Nephron progenitor cell (in vitro differentiated cells): ENCODE data around the gene CA10.

ENCODE experiments used
- DNase-seq: peaks from one replicate; pipeline ENCODE4 v3.0.0; 2021
- H3K27ac Mint-ChIP-seq: 2 replicates; pipeline ENCODE4 v1.8.0; 2021; ENCODE audit warnings: mild to moderate bottlenecking, moderate library complexity, mixed read lengths
- H3K27me3 Mint-ChIP-seq: 2 replicates; pipeline ENCODE4 v1.8.0; 2021; ENCODE audit warnings: mild to moderate bottlenecking, low read depth, mixed read lengths; ENCODE audit not compliant: poor library complexity
- H3K36me3 Mint-ChIP-seq: 2 replicates; pipeline ENCODE4 v1.8.0; 2021; ENCODE audit warnings: low read depth, mixed read lengths
- H3K4me1 Mint-ChIP-seq: 2 replicates; pipeline ENCODE4 v1.8.0; 2021; ENCODE audit warnings: mixed read lengths
- H3K4me3 Mint-ChIP-seq: 2 replicates; pipeline ENCODE4 v1.8.0; 2021; ENCODE audit warnings: mild to moderate bottlenecking, moderate library complexity, mixed read lengths
- H3K9me3 Mint-ChIP-seq: 2 replicates; pipeline ENCODE4 v1.8.0; 2021; ENCODE audit warnings: mild to moderate bottlenecking, moderate library complexity, mixed read lengths
- TF ChIP-seq, protein P1 (sequence below): fragments of 200-600 bp; sonication (generic); IDR thresholded peaks from 2 replicates; pipeline ENCODE4 v1.5.0; 2021; ENCODE audit warnings: antibody characterized with exemption

Gene CA10

GRCh38 chr17:51817955-51818354 lies 340.6 kb downstream of the CA10 start:
- Mint-ChIP-seq H3K36me3 (no peaks in the 10 kb centered on the region), H3K27ac (no peak overlapping the region), H3K9me3 (no peaks in the 10 kb centered on the region), H3K4me3 (no peak overlapping the region), H3K27me3 (peaks cover 9% of the 10 kb centered on the region), H3K4me1 (no peaks in the 10 kb centered on the region)
- TF ChIP-seq, protein P1, sequence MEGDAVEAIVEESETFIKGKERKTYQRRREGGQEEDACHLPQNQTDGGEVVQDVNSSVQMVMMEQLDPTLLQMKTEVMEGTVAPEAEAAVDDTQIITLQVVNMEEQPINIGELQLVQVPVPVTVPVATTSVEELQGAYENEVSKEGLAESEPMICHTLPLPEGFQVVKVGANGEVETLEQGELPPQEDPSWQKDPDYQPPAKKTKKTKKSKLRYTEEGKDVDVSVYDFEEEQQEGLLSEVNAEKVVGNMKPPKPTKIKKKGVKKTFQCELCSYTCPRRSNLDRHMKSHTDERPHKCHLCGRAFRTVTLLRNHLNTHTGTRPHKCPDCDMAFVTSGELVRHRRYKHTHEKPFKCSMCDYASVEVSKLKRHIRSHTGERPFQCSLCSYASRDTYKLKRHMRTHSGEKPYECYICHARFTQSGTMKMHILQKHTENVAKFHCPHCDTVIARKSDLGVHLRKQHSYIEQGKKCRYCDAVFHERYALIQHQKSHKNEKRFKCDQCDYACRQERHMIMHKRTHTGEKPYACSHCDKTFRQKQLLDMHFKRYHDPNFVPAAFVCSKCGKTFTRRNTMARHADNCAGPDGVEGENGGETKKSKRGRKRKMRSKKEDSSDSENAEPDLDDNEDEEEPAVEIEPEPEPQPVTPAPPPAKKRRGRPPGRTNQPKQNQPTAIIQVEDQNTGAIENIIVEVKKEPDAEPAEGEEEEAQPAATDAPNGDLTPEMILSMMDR: no peak
- no peak for DNase-seq

GRCh38 chr17:51817117-51817516 lies 341.4 kb downstream of the CA10 start:
- no peak overlapping the region for H3K27ac Mint-ChIP-seq
- DNase-seq: no peak
- H3K27me3 Mint-ChIP-seq: peaks cover 9% of the 10 kb centered on the region
- H3K9me3 Mint-ChIP-seq: no peaks in the 10 kb centered on the region
- H3K36me3 Mint-ChIP-seq: no peaks in the 10 kb centered on the region
- no peaks in the 10 kb centered on the region for H3K4me1 Mint-ChIP-seq
- TF ChIP-seq, protein P1: no peak
- H3K4me3 Mint-ChIP-seq: no peak overlapping the region

- H3K4me3 Mint-ChIP-seq: no peak overlapping the region
- TF ChIP-seq, protein P1: no peak
- H3K36me3 Mint-ChIP-seq: no peaks in the 10 kb centered on the region
- H3K9me3 Mint-ChIP-seq: no peaks in the 10 kb centered on the region
- H3K27ac Mint-ChIP-seq: no peak overlapping the region
- DNase-seq: no peak
- no peaks in the 10 kb centered on the region for H3K4me1 Mint-ChIP-seq
- H3K27me3 Mint-ChIP-seq: peaks cover 5% of the 10 kb centered on the region
Observed at GRCh38 chr17:51815097-51815496, 343.4 kb downstream of the CA10 start.

DNA sequence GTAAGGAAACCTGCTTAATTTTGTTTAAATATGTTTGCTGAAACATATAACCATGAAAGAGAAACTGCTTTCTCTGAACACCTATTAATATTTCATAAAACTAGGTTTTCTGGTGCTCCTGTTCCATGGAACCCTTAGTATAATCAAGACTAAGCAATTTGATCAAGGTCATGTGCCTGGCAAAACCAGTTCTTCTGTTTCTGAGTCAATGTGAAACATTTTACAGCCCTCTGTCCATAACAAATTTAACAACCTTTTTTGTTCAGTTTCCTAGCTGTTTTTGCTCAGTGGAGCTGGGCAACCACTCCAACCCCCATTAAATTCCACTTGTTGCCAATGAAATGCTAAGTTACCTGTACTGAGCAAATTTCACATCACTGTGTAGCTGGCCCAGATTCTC lies 344.0 kb downstream of the CA10 start:
- TF ChIP-seq, protein P1: no peak
- peaks cover 3% of the 10 kb centered on the region for H3K27me3 Mint-ChIP-seq

DNA sequence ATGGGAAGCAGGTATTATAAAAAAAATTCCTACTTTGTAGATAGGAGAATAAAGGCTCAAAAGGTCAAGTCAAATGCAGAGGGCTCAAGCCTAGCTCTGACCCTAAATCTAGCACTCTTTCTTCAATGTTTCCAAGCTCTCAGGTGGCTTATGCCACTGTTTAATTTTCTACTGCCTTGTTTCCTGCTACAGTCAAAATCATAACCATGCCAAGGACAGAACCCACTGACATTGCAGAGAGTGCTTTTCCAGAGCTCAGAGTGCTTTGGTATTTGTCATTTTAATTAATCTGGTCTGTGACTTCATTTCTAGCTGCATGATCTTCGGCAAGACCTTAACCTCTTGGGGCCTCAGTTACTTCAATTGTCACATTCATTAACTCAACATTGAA lies 344.7 kb downstream of the CA10 start:
- H3K9me3 Mint-ChIP-seq: no peaks in the 10 kb centered on the region
- TF ChIP-seq, protein P1: no peak
- H3K36me3 Mint-ChIP-seq: no peaks in the 10 kb centered on the region
- H3K4me1 Mint-ChIP-seq: no peaks in the 10 kb centered on the region
- DNase-seq: no peak
- H3K4me3 Mint-ChIP-seq: no peak overlapping the region
- H3K27me3 Mint-ChIP-seq: peaks cover 6% of the 10 kb centered on the region
- no peak overlapping the region for H3K27ac Mint-ChIP-seq

More for the DNA sequence above, 344.0 kb downstream of the CA10 start:
- H3K27ac Mint-ChIP-seq: no peak overlapping the region
- H3K9me3 Mint-ChIP-seq: no peaks in the 10 kb centered on the region
- no peaks in the 10 kb centered on the region for H3K36me3 Mint-ChIP-seq
- no peaks in the 10 kb centered on the region for H3K4me1 Mint-ChIP-seq
- DNase-seq: no peak
- no peak overlapping the region for H3K4me3 Mint-ChIP-seq

DNA sequence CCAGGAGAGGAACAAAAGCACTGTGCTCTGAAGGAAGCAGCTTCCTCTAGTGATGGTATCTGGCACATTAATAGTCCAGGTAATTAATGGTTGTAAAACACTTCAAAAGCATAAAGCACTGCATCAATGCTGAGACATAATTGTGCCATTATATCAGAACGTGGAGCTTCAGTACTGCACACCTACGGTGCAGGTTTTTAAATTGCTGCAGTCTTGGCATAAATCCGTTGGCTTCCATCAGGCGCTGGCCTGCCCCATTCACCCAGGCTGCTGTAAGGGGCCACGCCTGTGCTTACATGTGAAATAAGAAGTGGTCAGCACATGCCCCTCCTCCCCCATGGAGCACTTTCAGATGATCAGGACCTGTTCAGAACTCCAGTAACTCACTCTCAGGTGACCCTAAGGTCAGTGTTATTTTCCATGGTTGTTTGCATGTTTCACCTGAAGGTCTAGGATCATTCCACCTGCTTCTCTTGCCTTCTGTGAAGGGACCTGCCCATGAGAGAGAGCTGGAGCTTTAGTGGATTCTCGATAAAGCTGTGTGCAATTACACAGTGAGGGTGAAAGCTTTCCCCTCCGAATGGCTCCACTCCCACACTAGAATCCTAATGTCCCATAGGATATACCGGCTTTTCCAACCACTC lies 345.3 kb downstream of the CA10 start:
- Mint-ChIP-seq H3K4me1 (no peaks in the 10 kb centered on the region), H3K27me3 (peaks cover 6% of the 10 kb centered on the region), H3K9me3 (no peaks in the 10 kb centered on the region), H3K4me3 (no peak overlapping the region), H3K36me3 (no peaks in the 10 kb centered on the region), H3K27ac (no peak overlapping the region)
- no peak for DNase-seq
- TF ChIP-seq, protein P1: no peak
